GM13976 (cell line): ENCODE measurements around the gene SNTG2.

Experiments used
- DNase-seq: peaks from one replicate; pipeline ENCODE4 v3.0.0; 2012; ENCODE audit warnings: low spot score
- CTCF ChIP-seq: IDR thresholded peaks from 2 replicates; pipeline ENCODE4 v1.5.1; 2012; ENCODE audit warnings: borderline replicate concordance, mild to moderate bottlenecking; ENCODE audit not compliant: insufficient read depth; ENCODE audit errors: extremely low read depth, missing control alignments, control extremely low read depth
- in situ Hi-C: fragments of 300-500 bp; cut with MboI; formaldehyde crosslinking; loops from one replicate; pipeline ENCODE4 v1.12.0; 2022; ENCODE audit warnings: low sequenced_read_pairs, mixed read lengths, inconsistent platforms; ENCODE audit not compliant: unreplicated experiment

The SNTG2 gene

GRCh38 chr2:1072250-1072649, 121.6 kb downstream of the SNTG2 start:
- in situ Hi-C loops = no loop called here
- no peak for TF ChIP-seq CTCF
- no peak for DNase-seq

- no peak for DNase-seq
- no peak for TF ChIP-seq CTCF
- in situ Hi-C loops = no loop called here
Measured at GRCh38 chr2:1077911-1078310, 127.3 kb downstream of the SNTG2 start.

DNA sequence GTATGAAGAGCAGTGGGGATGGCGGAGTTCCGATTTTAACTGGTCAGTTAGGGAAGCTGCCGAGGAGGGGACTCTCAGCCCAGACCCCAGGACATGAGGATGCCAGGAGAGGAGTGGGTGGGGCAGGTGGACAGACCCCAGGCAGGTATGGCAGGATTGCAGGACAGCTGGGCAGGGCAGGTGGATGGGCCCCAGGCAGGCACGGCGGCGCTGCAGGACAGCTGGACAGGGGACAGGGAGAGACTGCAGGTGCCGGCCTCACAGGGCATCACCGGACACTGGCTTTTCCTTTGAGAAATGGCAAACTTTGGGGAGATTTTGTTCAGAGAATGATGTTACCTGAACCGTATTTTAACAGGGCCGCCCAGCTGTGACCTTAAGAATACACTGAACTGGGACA, 127.7 kb downstream of the SNTG2 start:
- in situ Hi-C loops = no loop called here
- no peak for DNase-seq
- no peak for TF ChIP-seq CTCF

GRCh38 chr2:1079873-1080799, 129.5 kb downstream of the SNTG2 start:
- no peak for DNase-seq
- in situ Hi-C loops = no loop called here

DNA sequence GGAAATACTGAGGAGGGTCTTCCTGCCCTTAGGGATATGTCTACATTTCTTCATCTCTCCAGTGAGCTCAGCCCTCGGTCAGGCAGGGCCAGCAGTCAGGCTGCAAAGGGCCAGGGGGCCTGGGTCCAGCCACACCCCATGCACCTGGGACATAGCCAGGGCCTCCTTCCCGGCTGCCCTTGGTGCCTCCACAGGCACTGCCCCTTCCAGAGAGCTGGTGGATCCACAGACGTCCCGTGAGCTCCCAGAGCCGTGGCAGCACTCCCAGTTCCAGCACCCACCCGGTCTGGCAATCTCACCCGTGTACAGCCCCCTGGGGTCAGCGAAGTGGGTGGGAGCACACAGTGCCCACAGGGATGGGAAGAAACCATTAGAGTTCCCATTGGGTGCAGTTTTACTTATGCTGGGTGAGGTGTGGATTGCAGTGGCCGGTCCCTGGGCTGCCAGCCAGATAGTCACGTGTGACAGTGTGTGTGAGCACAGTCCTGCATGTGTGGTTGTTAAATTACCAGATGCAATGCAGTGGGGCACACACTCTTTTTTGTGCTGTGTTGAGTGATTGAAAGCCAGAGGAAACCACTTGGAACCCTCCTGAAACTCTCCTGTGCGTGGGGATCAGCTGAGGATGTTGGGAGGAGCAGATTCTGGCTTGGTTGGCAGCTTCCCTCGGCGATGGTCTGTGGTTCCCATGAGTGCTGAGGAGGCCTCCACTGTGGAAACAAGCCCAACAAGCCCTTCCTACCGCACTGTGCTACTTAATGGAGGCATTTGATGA, 131.0 kb downstream of the SNTG2 start:
- DNase-seq = no peak

More at GRCh38 chr2:1079873-1080799, 129.5 kb downstream of the SNTG2 start:
- TF ChIP-seq CTCF = no peak

More for the DNA sequence above, 131.0 kb downstream of the SNTG2 start:
- in situ Hi-C loops = no loop called here
- TF ChIP-seq CTCF = no peak
